K562 (cell line): ENCODE measurements around the gene CNNM2. TPM values are rescaled to one million over a fixed set of nuclear protein-coding genes. Genes with fewer than 3 reads are reported as not detected.

ENCODE experiments used
- ATAC-seq: fragments of 200-7000 bp; cut with Tn5 transposase; 3 replicates; pipeline ENCODE4 v1.9.1; 2020; ENCODE audit warnings: moderate library complexity
- BruUV-seq: library from RNA; stranded (reverse); fragments of 400-500 nt; replicated peaks from 2 replicates; lab custom pipeline; 2021; lab: Mats Ljungman, UMichigan
- CTCF ChIA-PET: fragments of 300-600 bp; formaldehyde crosslinking; extraction: SDS; loops from one replicate; lab custom pipeline; 2021; ENCODE audit warnings: low intra/inter-chr PET ratio; lab: Yijun Ruan, JAX
- POLR2A ChIA-PET: fragments of 300-600, 350-650 bp; sonication (Branson Sonifier 250); formaldehyde crosslinking; extraction: SDS; loops from one replicate; lab custom pipeline; 2021; ENCODE audit warnings: antibody characterized with exemption, inconsistent platforms; lab: Yijun Ruan, JAX
- DNase-seq, 4 experiments: peaks; one replicate each; pipeline versions ENCODE4 v3.0.0 to v3.0.0-alpha.2; 2011 to 2018; ENCODE audit warnings: low spot score in 3 of 4, mixed read lengths in 3 of 4; ENCODE audit errors: extremely low read depth in 1 of 4
- FAIRE-seq: peaks from 2 replicates; lab custom pipeline; 2011; peaks lifted over from hg19 to GRCh38; lab: Jason Lieb, UNC
- H2AFZ ChIP-seq: 2 replicates; pipeline ENCODE4 v1.6.0; 2011; ENCODE audit warnings: low read depth, low read length, control low read depth, inconsistent platforms
- H3K27ac ChIP-seq: fragments of 200-600 bp; 3 replicates; pipeline ENCODE4 v1.8.0; 2011; ENCODE audit warnings: low read depth, mild to moderate bottlenecking, control low read depth, inconsistent platforms, low read length, moderate library complexity, mixed read lengths; ENCODE audit errors: extremely low read depth
- H3K27me3 ChIP-seq, 2 experiments: fragments of 300-600 bp in 1 of 2; 2 replicates in 1 of 2; 3 replicates in 1 of 2; pipeline versions ENCODE4 v1.6.0 to v1.8.0; 2011; ENCODE audit warnings: inconsistent platforms in 2 of 2, low read length in 2 of 2, mild to moderate bottlenecking in 1 of 2, mixed read lengths in 1 of 2, moderate library complexity in 1 of 2; ENCODE audit not compliant: control insufficient read depth in 2 of 2, insufficient read depth in 2 of 2
- H3K36me3 ChIP-seq: fragments of 300-600 bp; 3 replicates; pipeline ENCODE4 v1.8.0; 2011; ENCODE audit warnings: mild to moderate bottlenecking, low read length, inconsistent platforms; ENCODE audit not compliant: control insufficient read depth, insufficient read depth
- H3K4me1 ChIP-seq, 2 experiments: fragments of 200-600 bp in 1 of 2; replicated peaks in 1 of 2; 2 replicates in 1 of 2; 3 replicates in 1 of 2; pipeline versions ENCODE4 v1.5.1 to v1.8.0; 2011; ENCODE audit warnings: inconsistent platforms in 2 of 2, low read length in 2 of 2, mild to moderate bottlenecking in 1 of 2, mixed read lengths in 1 of 2, moderate library complexity in 1 of 2; ENCODE audit not compliant: control insufficient read depth in 2 of 2, insufficient read depth in 2 of 2
- H3K4me2 ChIP-seq: 2 replicates; pipeline ENCODE4 v1.6.1; 2011; ENCODE audit warnings: low read length, control low read depth, inconsistent platforms, mixed read lengths; ENCODE audit not compliant: insufficient read depth
- H3K4me3 ChIP-seq: fragments of 200-600 bp; sonication (generic), shearing (Covaris generic); 2 replicates; pipeline ENCODE4 v1.5.1; 2016; ENCODE audit warnings: control low read depth, inconsistent platforms
- H3K79me2 ChIP-seq: fragments of 200-600 bp; 3 replicates; pipeline ENCODE4 v1.8.0; 2011; ENCODE audit warnings: low read length, inconsistent platforms; ENCODE audit not compliant: control insufficient read depth, insufficient read depth
- H3K9ac ChIP-seq, 2 experiments: 2 replicates each; pipeline versions ENCODE4 v1.6.0 to v1.6.1; 2011; ENCODE audit warnings: low read depth in 2 of 2, low read length in 2 of 2, control low read depth in 1 of 2, inconsistent platforms in 1 of 2, mild to moderate bottlenecking in 1 of 2, mixed read lengths in 1 of 2; ENCODE audit not compliant: insufficient read depth in 1 of 2
- H3K9me1 ChIP-seq: one replicate; pipeline ENCODE4 v1.6.0; 2011; ENCODE audit warnings: inconsistent platforms, mild to moderate bottlenecking, low read length, moderate library complexity; ENCODE audit not compliant: control insufficient read depth, insufficient read depth
- H3K9me3 ChIP-seq: replicated peaks from 2 replicates; pipeline ENCODE4 v1.5.1; 2011; ENCODE audit warnings: low read depth, low read length, inconsistent platforms; ENCODE audit not compliant: control insufficient read depth, insufficient read depth
- H4K20me1 ChIP-seq: replicated peaks from 2 replicates; pipeline ENCODE4 v1.6.1; 2011; ENCODE audit warnings: low read length, inconsistent platforms, mixed read lengths; ENCODE audit not compliant: control insufficient read depth, insufficient read depth
- DACH1 ChIP-seq: fragments of 450-650 bp; IDR thresholded peaks from 2 replicates; pipeline ENCODE4 v1.6.1; 2018; ENCODE audit not compliant: partially characterized antibody
- NCOA6 ChIP-seq: fragments of 450-650 bp; IDR thresholded peaks from 2 replicates; pipeline ENCODE4 v1.6.1; 2017; ENCODE audit warnings: mild to moderate bottlenecking
- SNRNP70 ChIP-seq: fragments of 200-400 bp; formaldehyde crosslinking; optimal IDR thresholded peaks from 2 replicates; pipeline ENCODE3; 2017; ENCODE audit warnings: low read depth, low read length
- TFAP4 ChIP-seq: sonication (generic); formaldehyde crosslinking; IDR thresholded peaks from 2 replicates; pipeline ENCODE4 v1.8.0; 2022; ENCODE audit warnings: missing genetic modification reagents, mild to moderate bottlenecking, moderate library complexity, borderline replicate concordance
- ZBTB33 ChIP-seq: sonication (generic); formaldehyde crosslinking; IDR thresholded peaks from 2 replicates; pipeline ENCODE4 v1.8.1; 2023; ENCODE audit warnings: mild to moderate bottlenecking, missing genetic modification reagents
- ZNF121 ChIP-seq: sonication (generic); formaldehyde crosslinking; conservative IDR thresholded peaks from 2 replicates; pipeline ENCODE4 v1.8.0; 2022; ENCODE audit warnings: missing genetic modification reagents
- ZNF384 ChIP-seq: IDR thresholded peaks from 2 replicates; pipeline ENCODE4 v1.6.1; 2012; ENCODE audit warnings: low read depth, low read length, improper control_type of control experiment
- ZNF696 ChIP-seq: fragments of 250-450 bp; sonication (Bioruptor Pico); conservative IDR thresholded peaks from 2 replicates; pipeline ENCODE4 v1.4.0; 2020; ENCODE audit warnings: mild to moderate bottlenecking, moderate library complexity
- WGBS: fragments of 100-300 bp; shearing (Covaris generic); methylation state at CpG from one replicate; pipeline ENCODE4 v1.1.6; 2016; ENCODE audit warnings: low coverage, mixed read lengths; ENCODE audit not compliant: insufficient coverage; ENCODE audit errors: missing lambda C conversion rate; 5-methylcytosine and 5-hydroxymethylcytosine counted together
- in situ Hi-C: fragments of 300-500 bp; cut with MboI; formaldehyde crosslinking; loops from 4 replicates; pipeline ENCODE4 v1.15.0; 2018; ENCODE audit warnings: inconsistent platforms, mixed read lengths
- intact Hi-C: fragments of 100-400 bp; cut with micrococcal nuclease; formaldehyde crosslinking; loops from 2 replicates; pipeline ENCODE4 v1.14.2; 2022
- polyA plus RNA-seq, 8 experiments: library from polyadenylated mRNA; depleted of rRNA in 4 of 8; stranded (reverse) in 5 of 8; unstranded in 3 of 8; fragments of >200 nt; fragmentation: Nextera tagmentation in 2 of 8; fragmentation: Illumina TruSeq in 1 of 8; extraction: Ambion mirVana in 2 of 8; extraction: Trizol in 1 of 8; gene quantifications; 2 replicates each; pipeline versions ENCODE4 v1.2.1 to v1.2.3, GENCODE V29; 2011 to 2014; ENCODE audit warnings: inconsistent platforms in 1 of 8, missing spikeins in 1 of 8
- total RNA-seq, 7 experiments: library from RNA; depleted of rRNA in 6 of 7; stranded (reverse); fragments of >200 nt in 6 of 7; fragmentation: Illumina TruSeq in 2 of 7; extraction: Trizol in 2 of 7; gene quantifications; 2 replicates each; pipeline versions ENCODE4 v1.2.1 to v1.2.3, GENCODE V29; 2011 to 2021; ENCODE audit warnings: low replicate concordance in 1 of 7

CNNM2 gene
- total and polyA plus RNA-seq, 9 of the 15 experiments (the other 6 are each of a cell fraction or from before 2014, with no cell fraction given), result 0.21 to 5.0 (median 1.3) TPM

- Histone ChIP-seq H2AFZ (no peak overlapping the region), H4K20me1 (no peaks in the 10 kb centered on the region), H3K79me2 (no peaks in the 10 kb centered on the region), H3K9me1 (no peaks in the 10 kb centered on the region), H3K9ac (no peak overlapping the region), H3K36me3 (no peaks in the 10 kb centered on the region), H3K27me3 (no peaks in the 10 kb centered on the region), H3K4me2 (no peak overlapping the region), H3K27ac (no peak overlapping the region), H3K4me1 (peaks cover 0 to 5% of the 10 kb centered on the region in 2 experiments; a peak in 3 of 5 replicates), H3K4me3 (no peak overlapping the region), H3K9me3 (no peaks in the 10 kb centered on the region)
- TF ChIP-seq ZNF696 (CRISPR knock-in tag), result no peak
- TF ChIP-seq NCOA6, result no peak
- TF ChIP-seq TFAP4 (CRISPR knock-in tag), result no peak
- peak; percentile 53; the same call in 1 of the 2 replicates for TF ChIP-seq ZBTB33 (CRISPR knock-in tag)
- no peak for TF ChIP-seq SNRNP70
- 0 out of 2 replicates have a peak, but pooled peaks have one; percentile 39 for TF ChIP-seq ZNF384
- peak; percentile 63 for TF ChIP-seq ZNF121
- TF ChIP-seq DACH1, result no peak
- FAIRE-seq (no peak), DNase-seq (no peak), ATAC-seq (no peak)
- ChIA-PET CTCF (no interaction called here), POLR2A (interaction anchor here (1.0 kb wide), 1 partner anchor 13 kb away, joined by 3 read pairs; no protein-coding TSS in a partner anchor)
- in situ Hi-C loops (no loop called here), intact Hi-C loops (no loop called here)
- BruUV-seq, result no TSS peak
- 64% methylated on average over 3 of the region's 4 CpGs for WGBS
These were observed 17.4 kb downstream of the CNNM2 start for GRCh38 chr10:102935505-102935904.
